Gastroesophageal sphincter (tissue), 4 donors: Measurements from ENCODE around the gene SCAMP1. TPM values are rescaled to one million over a fixed set of nuclear protein-coding genes. Genes with fewer than 3 reads are reported as not detected.

Source experiments
- ATAC-seq: fragments of 150-250 bp; one replicate; pipeline ENCODE4 v1.9.1; 2016; ENCODE audit warnings: mild to moderate bottlenecking, moderate library complexity
- H3K27ac ChIP-seq, 4 donors: fragments of 200-600 bp; sonication (generic) in 3 of 4; 1 replicate in 3 of 4; 2 replicates in 1 of 4; pipeline ENCODE4 v1.5.1; 2016 to 2019
- H3K27me3 ChIP-seq: fragments of 200-600 bp; sonication (generic); one replicate; pipeline ENCODE4 v1.5.1; 2019
- H3K36me3 ChIP-seq, 2 donors: fragments of 200-600 bp; sonication (generic); one replicate each; pipeline ENCODE4 v1.5.1; 2019; ENCODE audit warnings: control low read depth in 1 of 2
- H3K4me1 ChIP-seq, 3 donors: fragments of 200-600 bp; sonication (generic); 1 replicate in 2 of 3; 2 replicates in 1 of 3; pipeline ENCODE4 v1.5.1; 2016 to 2019; ENCODE audit warnings: control low read depth in 2 of 3
- H3K4me3 ChIP-seq, 2 donors: fragments of 200-600 bp; sonication (generic); one replicate each; pipeline ENCODE4 v1.5.1; 2019; ENCODE audit warnings: mild to moderate bottlenecking in 1 of 2, moderate library complexity in 1 of 2
- H3K9me3 ChIP-seq, 3 donors: fragments of 200-600 bp; sonication (generic); one replicate each; pipeline ENCODE4 v1.5.1; 2017 to 2019; ENCODE audit warnings: control low read depth in 2 of 3
- EP300 ChIP-seq: sonication (generic); formaldehyde crosslinking; IDR thresholded peaks from one replicate; pipeline ENCODE4 v1.6.1; 2017; ENCODE audit warnings: antibody characterized with exemption, mild to moderate bottlenecking
- POLR2A ChIP-seq, 2 donors: fragments of 450-650 bp; IDR thresholded peaks; one replicate each; pipeline ENCODE4 v1.6.1; 2017; ENCODE audit warnings: antibody characterized with exemption in 2 of 2, mild to moderate bottlenecking in 2 of 2, moderate library complexity in 1 of 2
- POLR2AphosphoS5 ChIP-seq: sonication (generic); formaldehyde crosslinking; IDR thresholded peaks from one replicate; pipeline ENCODE4 v1.6.1; 2017; ENCODE audit warnings: antibody characterized with exemption
- WGBS, 2 donors: methylation state at CpG; one replicate each; pipeline ENCODE4 v1.1.5; 2018; ENCODE audit warnings: low coverage in 1 of 2; 5-methylcytosine and 5-hydroxymethylcytosine counted together
- total RNA-seq, 4 donors: library from RNA; depleted of rRNA; stranded (reverse); fragments of >200 nt; gene quantifications; one replicate each; pipeline ENCODE4 v1.1.0, GENCODE V29; 2016
- TF ChIP-seq, protein P1 (sequence below), 4 experiments: fragments of 200-600 bp in 2 of 4; fragments of 450-650 bp in 2 of 4; sonication (generic) in 1 of 4; IDR thresholded peaks; one replicate each; pipeline ENCODE4 v1.5.1; 2017 to 2019; ENCODE audit warnings: antibody characterized with exemption in 4 of 4, mild to moderate bottlenecking in 2 of 4, moderate library complexity in 2 of 4

Gene SCAMP1
- total RNA-seq, 4 donors from 2014 or later: 32.1 to 45.8 (median 38.9) TPM

DNA sequence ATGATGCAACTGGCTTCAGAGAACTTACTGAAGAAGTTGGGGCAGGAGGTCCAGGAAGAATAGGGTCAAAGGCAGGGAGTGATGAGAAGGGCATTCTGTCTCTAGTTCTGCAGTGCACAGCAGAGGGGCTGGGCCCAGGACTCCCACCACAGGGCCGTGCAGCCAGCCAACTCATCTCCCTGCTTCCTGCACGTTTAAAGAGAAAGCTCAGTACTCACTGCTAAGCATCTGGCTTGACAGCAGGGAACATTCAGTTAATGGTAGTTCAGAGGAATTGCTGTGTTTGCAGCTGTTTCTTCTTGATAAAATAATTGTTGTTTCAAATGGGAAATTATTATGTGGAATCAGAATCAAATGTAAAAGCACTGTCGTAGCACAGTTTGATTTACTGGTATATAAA, 25.6 kb upstream of the SCAMP1 start:
- H3K36me3 ChIP-seq: no peaks in the 10 kb centered on the region
- no peak overlapping the region for H3K27ac ChIP-seq
- H3K4me1 ChIP-seq: no peaks in the 10 kb centered on the region
- H3K9me3 ChIP-seq: peaks cover 0 to 13% (median 0%) of the 10 kb centered on the region in 3 donors
- H3K27me3 ChIP-seq: no peaks in the 10 kb centered on the region
- TF ChIP-seq EP300: no peak
- TF ChIP-seq POLR2AphosphoS5: no peak
- TF ChIP-seq POLR2A (IDR thresholded peaks at IDR 0.05): no peak
- TF ChIP-seq, protein P1, sequence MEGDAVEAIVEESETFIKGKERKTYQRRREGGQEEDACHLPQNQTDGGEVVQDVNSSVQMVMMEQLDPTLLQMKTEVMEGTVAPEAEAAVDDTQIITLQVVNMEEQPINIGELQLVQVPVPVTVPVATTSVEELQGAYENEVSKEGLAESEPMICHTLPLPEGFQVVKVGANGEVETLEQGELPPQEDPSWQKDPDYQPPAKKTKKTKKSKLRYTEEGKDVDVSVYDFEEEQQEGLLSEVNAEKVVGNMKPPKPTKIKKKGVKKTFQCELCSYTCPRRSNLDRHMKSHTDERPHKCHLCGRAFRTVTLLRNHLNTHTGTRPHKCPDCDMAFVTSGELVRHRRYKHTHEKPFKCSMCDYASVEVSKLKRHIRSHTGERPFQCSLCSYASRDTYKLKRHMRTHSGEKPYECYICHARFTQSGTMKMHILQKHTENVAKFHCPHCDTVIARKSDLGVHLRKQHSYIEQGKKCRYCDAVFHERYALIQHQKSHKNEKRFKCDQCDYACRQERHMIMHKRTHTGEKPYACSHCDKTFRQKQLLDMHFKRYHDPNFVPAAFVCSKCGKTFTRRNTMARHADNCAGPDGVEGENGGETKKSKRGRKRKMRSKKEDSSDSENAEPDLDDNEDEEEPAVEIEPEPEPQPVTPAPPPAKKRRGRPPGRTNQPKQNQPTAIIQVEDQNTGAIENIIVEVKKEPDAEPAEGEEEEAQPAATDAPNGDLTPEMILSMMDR (IDR thresholded peaks at IDR 0.05): no peak
- no peak for ATAC-seq
- WGBS, 2 donors: 33 to 80% methylated on average over 2 to 3 of the region's 3 CpGs
- no peak overlapping the region for H3K4me3 ChIP-seq

DNA sequence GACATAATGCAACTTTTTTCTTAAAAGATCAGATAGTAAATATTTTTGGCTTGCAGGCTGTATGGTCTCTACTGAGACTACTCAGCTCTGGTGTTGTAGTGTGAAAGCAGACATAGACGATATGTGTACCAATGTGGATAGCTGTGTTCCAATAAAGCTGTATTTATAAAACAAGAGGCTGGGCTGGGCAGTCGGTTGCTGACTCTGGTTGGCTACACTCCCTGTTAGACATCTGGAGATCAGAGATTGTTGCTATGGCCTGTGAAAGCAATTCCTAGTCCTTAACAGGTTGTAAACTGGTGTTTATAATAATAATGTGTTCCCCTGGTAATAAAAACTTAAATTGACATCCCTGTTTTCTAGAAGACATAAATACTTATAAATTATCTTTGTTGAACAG, 24.4 kb upstream of the SCAMP1 start:
- WGBS, 2 donors: 78 to 100% methylated on average over 1 to 2 of the region's 2 CpGs
- no peak overlapping the region for H3K4me3 ChIP-seq
- H3K27me3 ChIP-seq: no peaks in the 10 kb centered on the region
- H3K4me1 ChIP-seq: no peaks in the 10 kb centered on the region
- no peak overlapping the region for H3K27ac ChIP-seq
- ATAC-seq: no peak
- peaks cover 0 to 13% (median 0%) of the 10 kb centered on the region in 3 donors for H3K9me3 ChIP-seq
- no peaks in the 10 kb centered on the region for H3K36me3 ChIP-seq
- TF ChIP-seq POLR2AphosphoS5: no peak
- TF ChIP-seq, protein P1 (IDR thresholded peaks at IDR 0.05): no peak
- no peak for TF ChIP-seq EP300
- TF ChIP-seq POLR2A (IDR thresholded peaks at IDR 0.05): no peak

DNA sequence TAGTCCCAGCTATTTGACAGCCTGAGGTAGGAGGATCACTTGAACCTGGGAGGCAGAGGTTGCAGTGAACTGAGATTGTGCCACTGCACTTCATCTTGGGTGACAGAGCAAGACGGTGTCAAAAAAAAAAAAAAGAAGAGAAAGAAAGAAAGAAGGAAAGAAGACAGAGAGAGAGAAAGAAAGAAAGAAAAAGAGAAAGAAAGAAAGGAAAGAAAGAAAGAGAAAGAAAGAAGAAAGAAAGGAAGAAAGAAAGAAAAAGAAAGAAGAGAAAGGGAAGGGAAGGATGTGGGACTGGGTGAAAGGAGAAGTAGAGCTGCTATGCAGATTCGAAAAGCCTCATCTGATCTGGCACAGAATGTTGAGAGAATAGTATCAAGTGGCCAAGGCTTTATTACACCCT, 23.7 kb upstream of the SCAMP1 start:
- 89% methylated on average over 1 of the region's 2 CpGs; no CpG with 5 or more reads in 1 of the 2 donors for WGBS, 2 donors
- Histone ChIP-seq H3K27me3 (no peaks in the 10 kb centered on the region), H3K27ac (no peak overlapping the region), H3K4me1 (no peaks in the 10 kb centered on the region), H3K36me3 (no peaks in the 10 kb centered on the region), H3K9me3 (peaks cover 0 to 13% (median 0%) of the 10 kb centered on the region in 3 donors), H3K4me3 (no peak overlapping the region)
- TF ChIP-seq EP300 (no peak), POLR2AphosphoS5 (no peak), POLR2A (IDR thresholded peaks at IDR 0.05) (no peak)
- TF ChIP-seq, protein P1 (IDR thresholded peaks at IDR 0.05): no peak
- ATAC-seq: no peak

DNA sequence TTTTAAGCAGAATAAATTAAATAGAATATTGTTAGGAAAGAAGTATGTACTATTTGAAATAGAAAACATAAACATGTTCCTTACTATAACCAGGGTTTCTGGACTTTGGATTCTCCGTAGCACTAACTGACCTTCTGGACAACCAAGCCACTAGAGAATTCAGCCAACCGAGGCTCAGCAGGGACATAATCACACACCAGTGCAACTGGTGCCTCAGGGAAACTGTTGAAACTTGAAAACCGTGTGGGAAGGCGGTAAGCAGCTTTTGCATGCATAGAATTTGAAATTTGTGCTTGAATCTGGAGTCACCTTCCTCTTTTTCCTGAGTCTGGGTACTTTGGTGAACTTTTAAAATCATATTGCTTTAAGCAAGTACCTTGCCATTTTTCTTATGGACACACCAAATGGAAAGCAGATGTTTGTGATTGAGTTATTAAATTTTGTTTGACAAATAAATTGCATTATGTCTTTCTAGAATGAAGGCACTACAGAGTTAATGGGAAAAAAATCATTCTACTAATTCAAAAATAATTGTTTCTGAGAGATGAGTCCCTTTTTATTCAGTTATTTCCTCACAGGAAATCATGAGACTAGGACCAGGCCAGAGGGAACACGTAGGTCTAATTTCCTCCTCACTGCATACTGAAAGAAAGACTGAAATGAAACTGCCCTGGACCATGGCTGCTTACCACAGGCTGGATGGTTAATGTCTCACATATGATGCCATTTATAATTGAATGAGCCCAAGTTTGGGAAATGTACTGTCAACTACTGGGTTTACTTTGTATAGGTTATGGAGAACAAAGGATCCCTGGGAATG, 20.6 kb upstream of the SCAMP1 start:
- H3K4me1 ChIP-seq: no peaks in the 10 kb centered on the region
- H3K4me3 ChIP-seq: no peak overlapping the region
- WGBS, 2 donors: 82 to 84% methylated on average over 3 to 5 of the region's 5 CpGs
- TF ChIP-seq POLR2A (IDR thresholded peaks at IDR 0.05) (no peak), POLR2AphosphoS5 (no peak), EP300 (no peak)
- TF ChIP-seq, protein P1 (IDR thresholded peaks at IDR 0.05): no peak
- no peaks in the 10 kb centered on the region for H3K36me3 ChIP-seq
- no peaks in the 10 kb centered on the region for H3K27me3 ChIP-seq
- H3K9me3 ChIP-seq: peaks cover 0 to 13% (median 0%) of the 10 kb centered on the region in 3 donors
- ATAC-seq: no peak
- no peak overlapping the region for H3K27ac ChIP-seq

DNA sequence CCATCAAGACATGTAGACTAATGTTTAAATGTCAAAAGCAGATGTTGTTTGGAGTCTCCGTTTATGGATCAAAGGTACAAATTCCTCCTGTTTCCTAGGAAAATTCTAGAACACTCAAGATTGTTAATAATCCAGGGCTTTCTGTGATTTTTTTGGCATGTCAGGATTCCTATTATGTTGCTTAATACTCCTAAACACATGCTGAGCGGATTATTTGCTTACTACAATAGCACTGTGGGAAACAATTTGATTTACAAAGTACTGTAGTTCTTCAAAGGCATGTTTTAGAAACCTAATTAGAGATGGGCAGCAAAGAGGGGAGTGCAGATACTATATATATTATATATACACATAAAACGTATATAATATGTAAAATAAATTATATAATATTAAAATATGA, 19.0 kb upstream of the SCAMP1 start:
- H3K4me1 ChIP-seq: no peaks in the 10 kb centered on the region
- no peak overlapping the region for H3K27ac ChIP-seq
- WGBS, 2 donors: 63% methylated on average over 3 of the region's 3 CpGs
- TF ChIP-seq, protein P1 (IDR thresholded peaks at IDR 0.05): no peak
- no peak for TF ChIP-seq POLR2AphosphoS5
- TF ChIP-seq POLR2A (IDR thresholded peaks at IDR 0.05): no peak
- TF ChIP-seq EP300: no peak
- peaks cover 0 to 13% (median 0%) of the 10 kb centered on the region in 3 donors for H3K9me3 ChIP-seq
- H3K36me3 ChIP-seq: no peaks in the 10 kb centered on the region
- H3K27me3 ChIP-seq: no peaks in the 10 kb centered on the region
- no peak overlapping the region for H3K4me3 ChIP-seq
- ATAC-seq: no peak
